Measurements from ENCODE around the gene TMEM238L. TPM values are rescaled to one million over a fixed set of nuclear protein-coding genes. Genes with fewer than 3 reads are reported as not detected.

The TMEM238L gene
- total RNA-seq, 1 experiment from 2014 or later, result not detected

DNA sequence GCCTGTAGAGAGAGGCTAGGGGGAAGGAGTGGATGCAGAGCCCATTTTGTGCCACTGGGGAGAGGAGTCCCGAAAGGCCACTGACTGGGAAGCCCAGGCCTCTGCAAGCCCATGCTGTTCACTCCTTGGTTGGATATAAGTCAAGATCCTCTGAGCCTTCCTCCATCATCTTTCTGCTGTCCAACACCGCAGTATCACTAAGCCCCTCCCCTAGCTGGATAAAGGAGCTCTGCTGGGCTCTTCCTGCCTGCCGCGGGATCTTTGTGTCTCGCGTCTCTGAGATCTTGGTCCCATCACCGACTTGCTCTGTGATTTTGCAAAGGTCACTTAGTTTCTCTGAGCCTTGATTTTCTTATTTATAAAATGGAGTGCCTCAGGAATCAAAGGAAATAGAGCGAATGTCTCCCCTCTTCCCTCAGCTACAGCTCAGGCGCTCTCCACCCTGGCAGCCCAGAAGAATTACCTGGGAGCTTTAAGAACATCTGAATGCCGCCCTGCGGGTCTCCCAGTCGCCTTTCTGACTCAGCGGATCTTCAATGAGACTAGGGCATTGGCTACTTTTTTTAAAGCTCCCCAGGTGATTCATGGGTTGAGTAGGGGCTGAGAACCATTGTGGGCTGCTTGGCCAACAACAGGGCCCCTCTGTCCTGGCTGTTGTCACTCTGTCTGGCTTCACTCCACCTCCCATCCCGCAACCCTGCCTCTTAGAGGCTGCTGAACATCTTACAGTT, 48.9 kb downstream of the TMEM238L start:
- H3K27me3 ChIP-seq (ENCODE audit: control insufficient read depth, insufficient read depth, low read length), result no peaks in the 10 kb centered on the region
- H3K4me3 ChIP-seq (ENCODE audit: insufficient read depth, low read depth, low read length), result peak overlapping the region; percentile 29
- DNase-seq, result peak; percentile 62
- H3K36me3 ChIP-seq (replicated peaks; ENCODE audit: control insufficient read depth, insufficient read depth, low read length), result no peaks in the 10 kb centered on the region

DNA sequence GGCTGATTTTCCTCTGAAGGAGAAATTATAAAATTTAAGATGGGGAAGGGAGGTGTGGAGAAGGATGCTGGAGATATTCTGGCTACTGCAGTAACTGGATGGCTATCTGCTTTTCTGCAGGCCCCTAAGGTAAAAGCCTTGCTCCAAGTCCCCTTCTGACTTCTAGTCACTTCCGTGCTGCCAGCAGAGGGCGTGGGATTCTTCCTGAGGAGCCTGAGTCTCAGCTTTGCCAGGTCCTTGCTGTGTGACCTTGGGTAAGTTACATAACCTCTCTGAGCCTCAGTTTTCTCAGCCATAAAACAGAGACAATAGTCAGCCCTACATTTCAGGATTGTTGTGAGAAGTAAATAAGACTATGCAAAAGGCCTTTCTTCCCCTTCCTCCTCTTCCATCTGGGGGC, 49.8 kb downstream of the TMEM238L start:
- H3K4me3 ChIP-seq (ENCODE audit: insufficient read depth, low read depth, low read length), result no peak overlapping the region
- H3K27me3 ChIP-seq (ENCODE audit: control insufficient read depth, insufficient read depth, low read length), result no peaks in the 10 kb centered on the region
- no peaks in the 10 kb centered on the region for H3K36me3 ChIP-seq (replicated peaks; ENCODE audit: control insufficient read depth, insufficient read depth, low read length)
- DNase-seq, result peak; percentile 69

- Histone ChIP-seq H3K4me3 (ENCODE audit: insufficient read depth, low read depth, low read length) (no peak overlapping the region), H3K27me3 (ENCODE audit: control insufficient read depth, insufficient read depth, low read length) (no peaks in the 10 kb centered on the region), H3K36me3 (replicated peaks; ENCODE audit: control insufficient read depth, insufficient read depth, low read length) (no peaks in the 10 kb centered on the region)
- no peak for DNase-seq
Observed at GRCh38 chr17:10752696-10753095, 51.2 kb downstream of the TMEM238L start.

- no peak for DNase-seq
- no peaks in the 10 kb centered on the region for H3K36me3 ChIP-seq (replicated peaks; ENCODE audit: control insufficient read depth, insufficient read depth, low read length)
- no peak overlapping the region for H3K4me3 ChIP-seq (ENCODE audit: insufficient read depth, low read depth, low read length)
- no peaks in the 10 kb centered on the region for H3K27me3 ChIP-seq (ENCODE audit: control insufficient read depth, insufficient read depth, low read length)
Observed at GRCh38 chr17:10751563-10751962, 52.3 kb downstream of the TMEM238L start.

- Histone ChIP-seq H3K36me3 (replicated peaks; ENCODE audit: control insufficient read depth, insufficient read depth, low read length) (no peaks in the 10 kb centered on the region), H3K4me3 (ENCODE audit: insufficient read depth, low read depth, low read length) (no peak overlapping the region), H3K27me3 (ENCODE audit: control insufficient read depth, insufficient read depth, low read length) (no peaks in the 10 kb centered on the region)
- DNase-seq, result no peak
Observed at GRCh38 chr17:10750210-10750609, 53.7 kb downstream of the TMEM238L start.

GRCh38 chr17:10748531-10749181, 55.2 kb downstream of the TMEM238L start:
- H3K27me3 ChIP-seq (ENCODE audit: control insufficient read depth, insufficient read depth, low read length), result no peaks in the 10 kb centered on the region
- no peak overlapping the region for H3K4me3 ChIP-seq (ENCODE audit: insufficient read depth, low read depth, low read length)
- no peak for DNase-seq
- H3K36me3 ChIP-seq (replicated peaks; ENCODE audit: control insufficient read depth, insufficient read depth, low read length), result no peaks in the 10 kb centered on the region

- Histone ChIP-seq H3K4me3 (ENCODE audit: insufficient read depth, low read depth, low read length) (no peak overlapping the region), H3K36me3 (replicated peaks; ENCODE audit: control insufficient read depth, insufficient read depth, low read length) (no peaks in the 10 kb centered on the region), H3K27me3 (ENCODE audit: control insufficient read depth, insufficient read depth, low read length) (no peaks in the 10 kb centered on the region)
- no peak for DNase-seq
Observed at GRCh38 chr17:10745231-10745630, 58.7 kb downstream of the TMEM238L start.

Other genes starting within 250 kb of the TMEM238L start
- 0.69 and 4.2 TPM in 2 replicates for gene MYH3, start 146.8 kb downstream of the TMEM238L start, total RNA-seq (2014; rRNA removed; shearing (Covaris generic))
- gene SCO1, start 106.6 kb downstream of the TMEM238L start, total RNA-seq (2014; rRNA removed; shearing (Covaris generic)), result 69.6 and 70.4 TPM in 2 replicates
- 7.9 and 11.0 TPM in 2 replicates for gene ADPRM, start 106.5 kb downstream of the TMEM238L start, total RNA-seq (2014; rRNA removed; shearing (Covaris generic))
- gene TMEM220, start 74.1 kb downstream of the TMEM238L start, total RNA-seq (2014; rRNA removed; shearing (Covaris generic)), result 1.9 and 5.3 TPM in 2 replicates
- gene PIRT, start 34.0 kb upstream of the TMEM238L start, total RNA-seq (2014; rRNA removed; shearing (Covaris generic)), result not detected in 2 replicates